HAP-1 (cell line): ENCODE results near the gene AMDHD1.

Experiments
- DNase-seq, 2 experiments: peaks; one replicate each; pipeline ENCODE4 v3.0.0-alpha.2; 2016 to 2020; ENCODE audit warnings: low spot score in 2 of 2
- H3K27me3 ChIP-seq: fragments of 250-450 bp; sonication (Bioruptor Pico); 2 replicates; pipeline ENCODE4 v1.5.1; 2020; ENCODE audit warnings: low read depth, mild to moderate bottlenecking, moderate library complexity
- H3K36me3 ChIP-seq: fragments of 250-450 bp; sonication (Bioruptor Pico); replicated peaks from 2 replicates; pipeline ENCODE4 v1.5.1; 2020; ENCODE audit warnings: mild to moderate bottlenecking
- H3K4me1 ChIP-seq: fragments of 250-450 bp; sonication (Bioruptor Pico); 2 replicates; pipeline ENCODE4 v1.5.1; 2020; ENCODE audit warnings: mild to moderate bottlenecking
- H3K4me3 ChIP-seq: fragments of 250-450 bp; sonication (Bioruptor Pico); 2 replicates; pipeline ENCODE4 v1.5.1; 2020; ENCODE audit warnings: mild to moderate bottlenecking, moderate library complexity
- H3K9me3 ChIP-seq: fragments of 250-450 bp; sonication (Bioruptor Pico); 2 replicates; pipeline ENCODE4 v1.5.1; 2020; ENCODE audit warnings: mild to moderate bottlenecking, moderate library complexity
- in situ Hi-C: fragments of 300-500 bp; cut with MboI; formaldehyde crosslinking; loops from 3 replicates; pipeline ENCODE4 v1.14.3; 2020; ENCODE audit warnings: low sequenced_read_pairs, inconsistent platforms, mixed read lengths

The AMDHD1 gene

GRCh38 chr12:95972832-95973456, 29.8 kb downstream of the AMDHD1 start:
- in situ Hi-C loops = no loop called here
- peaks cover 2% of the 10 kb centered on the region; the same call in 1 of the 2 replicates for H3K27me3 ChIP-seq
- DNase-seq = no peak
- no peaks in the 10 kb centered on the region for H3K36me3 ChIP-seq
- no peak overlapping the region for H3K4me3 ChIP-seq
- no peaks in the 10 kb centered on the region for H3K4me1 ChIP-seq
- no peaks in the 10 kb centered on the region for H3K9me3 ChIP-seq

- in situ Hi-C loops = no loop called here
- no peaks in the 10 kb centered on the region for H3K4me1 ChIP-seq
- no peak for DNase-seq
Measured at GRCh38 chr12:95974358-95974757, 31.2 kb downstream of the AMDHD1 start.

GRCh38 chr12:95975491-95975890, 32.4 kb downstream of the AMDHD1 start:
- no peaks in the 10 kb centered on the region for H3K36me3 ChIP-seq
- H3K4me1 ChIP-seq = no peaks in the 10 kb centered on the region
- in situ Hi-C loops = loop anchor here (5.0 kb wide), 1 partner anchor 58 kb away; no protein-coding TSS in a partner anchor
- no peaks in the 10 kb centered on the region for H3K9me3 ChIP-seq
- H3K27me3 ChIP-seq = no peaks in the 10 kb centered on the region
- no peak for DNase-seq
- H3K4me3 ChIP-seq = no peak overlapping the region

More at GRCh38 chr12:95974358-95974757, 31.2 kb downstream of the AMDHD1 start:
- no peak overlapping the region for H3K4me3 ChIP-seq
- no peaks in the 10 kb centered on the region for H3K9me3 ChIP-seq
- H3K36me3 ChIP-seq = no peaks in the 10 kb centered on the region
- H3K27me3 ChIP-seq = no peaks in the 10 kb centered on the region

- H3K27me3 ChIP-seq = no peaks in the 10 kb centered on the region
- no peaks in the 10 kb centered on the region for H3K9me3 ChIP-seq
- in situ Hi-C loops = loop anchor here (5.0 kb wide), 1 partner anchor 59 kb away; no protein-coding TSS in a partner anchor
- H3K4me3 ChIP-seq = no peak overlapping the region
- H3K4me1 ChIP-seq = no peaks in the 10 kb centered on the region
- H3K36me3 ChIP-seq = no peaks in the 10 kb centered on the region
- no peak for DNase-seq
Measured at GRCh38 chr12:95976416-95976832, 33.3 kb downstream of the AMDHD1 start.

GRCh38 chr12:95977764-95978305, 34.7 kb downstream of the AMDHD1 start:
- Histone ChIP-seq H3K36me3 (no peaks in the 10 kb centered on the region), H3K4me1 (no peaks in the 10 kb centered on the region), H3K9me3 (no peaks in the 10 kb centered on the region), H3K27me3 (no peaks in the 10 kb centered on the region), H3K4me3 (no peak overlapping the region)
- in situ Hi-C loops = loop anchor here (5.0 kb wide), 1 partner anchor 61 kb away; no protein-coding TSS in a partner anchor
- DNase-seq = no peak

- Histone ChIP-seq H3K4me1 (no peaks in the 10 kb centered on the region), H3K36me3 (no peaks in the 10 kb centered on the region), H3K4me3 (no peak overlapping the region), H3K27me3 (no peaks in the 10 kb centered on the region), H3K9me3 (no peaks in the 10 kb centered on the region)
- DNase-seq = no peak
- in situ Hi-C loops = loop anchor here (5.0 kb wide), 1 partner anchor 61 kb away; no protein-coding TSS in a partner anchor
Measured at GRCh38 chr12:95978351-95978750, 35.2 kb downstream of the AMDHD1 start.

GRCh38 chr12:95978774-95979173, 35.6 kb downstream of the AMDHD1 start:
- Histone ChIP-seq H3K36me3 (no peaks in the 10 kb centered on the region), H3K27me3 (no peaks in the 10 kb centered on the region), H3K4me1 (no peaks in the 10 kb centered on the region), H3K4me3 (no peak overlapping the region), H3K9me3 (no peaks in the 10 kb centered on the region)
- in situ Hi-C loops = loop anchor here (5.0 kb wide), 1 partner anchor 61 kb away; no protein-coding TSS in a partner anchor
- DNase-seq = no peak

- no peaks in the 10 kb centered on the region; the same call in 1 of the 2 replicates for H3K27me3 ChIP-seq
- no peak overlapping the region for H3K4me3 ChIP-seq
- H3K9me3 ChIP-seq = no peaks in the 10 kb centered on the region
- in situ Hi-C loops = no loop called here
- H3K4me1 ChIP-seq = no peaks in the 10 kb centered on the region
- H3K36me3 ChIP-seq = no peaks in the 10 kb centered on the region
- DNase-seq = no peak
Measured at GRCh38 chr12:95980437-95980836, 37.3 kb downstream of the AMDHD1 start.

GRCh38 chr12:95982602-95983001, 39.5 kb downstream of the AMDHD1 start:
- Histone ChIP-seq H3K27me3 (peaks cover 3% of the 10 kb centered on the region; the same call in 1 of the 2 replicates), H3K9me3 (no peaks in the 10 kb centered on the region), H3K4me1 (no peaks in the 10 kb centered on the region), H3K4me3 (no peak overlapping the region), H3K36me3 (no peaks in the 10 kb centered on the region)
- no peak for DNase-seq
- in situ Hi-C loops = no loop called here

- Histone ChIP-seq H3K36me3 (no peaks in the 10 kb centered on the region), H3K4me1 (no peaks in the 10 kb centered on the region), H3K27me3 (peaks cover 15% of the 10 kb centered on the region), H3K4me3 (no peak overlapping the region), H3K9me3 (no peaks in the 10 kb centered on the region)
- in situ Hi-C loops = no loop called here
- no peak for DNase-seq
Measured at GRCh38 chr12:95984682-95985081, 41.6 kb downstream of the AMDHD1 start.

GRCh38 chr12:95986635-95987570, 43.8 kb downstream of the AMDHD1 start:
- DNase-seq = no peak
- Histone ChIP-seq H3K36me3 (no peaks in the 10 kb centered on the region), H3K4me3 (no peak overlapping the region), H3K4me1 (no peaks in the 10 kb centered on the region), H3K9me3 (no peaks in the 10 kb centered on the region), H3K27me3 (peaks cover 22% of the 10 kb centered on the region)
- in situ Hi-C loops = no loop called here

- no peak for DNase-seq
- Histone ChIP-seq H3K9me3 (no peaks in the 10 kb centered on the region), H3K4me1 (no peaks in the 10 kb centered on the region), H3K4me3 (no peak overlapping the region), H3K27me3 (peaks cover 22% of the 10 kb centered on the region), H3K36me3 (no peaks in the 10 kb centered on the region)
- in situ Hi-C loops = no loop called here
Measured at GRCh38 chr12:95988506-95989275, 45.6 kb downstream of the AMDHD1 start.

- Histone ChIP-seq H3K4me1 (no peaks in the 10 kb centered on the region), H3K36me3 (no peaks in the 10 kb centered on the region), H3K27me3 (peaks cover 22% of the 10 kb centered on the region), H3K9me3 (no peaks in the 10 kb centered on the region), H3K4me3 (no peak overlapping the region)
- in situ Hi-C loops = no loop called here
- DNase-seq = no peak
Measured at GRCh38 chr12:95989504-95990123, 46.5 kb downstream of the AMDHD1 start.
